Activated CD4-positive, alpha-beta T cell treated with anti-CD3 and anti-CD28 coated beads for 4 hours (primary cell): ENCODE measurements around the gene NIPBL.
"Not testable (repeated sequence)": the region's sequence is repeated elsewhere in the genome, so short reads cannot be mapped to it uniquely, and the experiment has no call there.

Experiments used
- DNase-seq, 2 donors: peaks; one replicate each; pipeline ENCODE4 v3.0.0-alpha.2; 2020

NIPBL gene

GRCh38 chr5:37093795-37094194 lies 217.2 kb downstream of the NIPBL start:
- DNase-seq: not testable (repeated sequence)

GRCh38 chr5:37099267-37099666 lies 222.7 kb downstream of the NIPBL start:
- not testable (repeated sequence) for DNase-seq

- DNase-seq: no peak
Observed at GRCh38 chr5:37103302-37103701, 226.7 kb downstream of the NIPBL start.

GRCh38 chr5:37109338-37109737 lies 232.8 kb downstream of the NIPBL start:
- DNase-seq: no peak

GRCh38 chr5:37110135-37110534 lies 233.6 kb downstream of the NIPBL start:
- DNase-seq: no peak

GRCh38 chr5:37111426-37112382 lies 235.1 kb downstream of the NIPBL start:
- DNase-seq: peak in 1 of 2 donors; percentile 4

GRCh38 chr5:37112383-37112991 lies 235.9 kb downstream of the NIPBL start:
- DNase-seq: no peak
